OCI-M2 (cell line): ENCODE data around the gene ARHGAP33.
"Not testable (repeated sequence)": the region's sequence is repeated elsewhere in the genome, so short reads cannot be mapped to it uniquely, and the experiment has no call there.

Experiments
- DNase-seq: peaks from one replicate; lab custom pipeline; 2025; ENCODE audit not compliant: unreplicated experiment; lab: John Stamatoyannopoulos, UW

Gene ARHGAP33

GRCh38 chr19:35755550-35756376 lies 19.6 kb upstream of the ARHGAP33 start:
- DNase-seq = no peak

- no peak for DNase-seq
Observed at GRCh38 chr19:35756377-35757230, 18.8 kb upstream of the ARHGAP33 start, which contains the start of gene HSPB6. Gene HSPB6 (minus strand): TSS chr19:35757029. CDS start chr19:35757008, 21 bp downstream.

GRCh38 chr19:35757231-35757748 lies 18.1 kb upstream of the ARHGAP33 start:
- peak; percentile 94 for DNase-seq

GRCh38 chr19:35757749-35758608 lies 17.4 kb upstream of the ARHGAP33 start, which contains the start of gene PROSER3:
Gene PROSER3 (plus strand): TSS chr19:35758176. CDS start chr19:35758216, 40 bp downstream.
- DNase-seq = peak; percentile 100

GRCh38 chr19:35759697-35760096 lies 15.7 kb upstream of the ARHGAP33 start:
- no peak for DNase-seq

- DNase-seq = no peak
Observed at GRCh38 chr19:35760711-35761349, 14.5 kb upstream of the ARHGAP33 start.

- DNase-seq = no peak
Observed at GRCh38 chr19:35764432-35765315, 10.7 kb upstream of the ARHGAP33 start.

- DNase-seq = no peak
Observed at GRCh38 chr19:35766571-35767104, 8.7 kb upstream of the ARHGAP33 start.

GRCh38 chr19:35767288-35768081 lies 7.9 kb upstream of the ARHGAP33 start:
- DNase-seq = no peak

- no peak for DNase-seq
Observed at GRCh38 chr19:35768082-35768421, 7.3 kb upstream of the ARHGAP33 start.

GRCh38 chr19:35772362-35772761 lies 3.0 kb upstream of the ARHGAP33 start:
- DNase-seq = not testable (repeated sequence)

- no peak for DNase-seq
Observed at GRCh38 chr19:35773020-35773806, 2.2 kb upstream of the ARHGAP33 start.

- DNase-seq = no peak
Observed at GRCh38 chr19:35774274-35775045, 904 bp upstream of the ARHGAP33 start.

GRCh38 chr19:35775046-35775297 lies 392 bp upstream of the ARHGAP33 start:
- no peak for DNase-seq

- DNase-seq = no peak
Observed at GRCh38 chr19:35776102-35776788, 881 bp downstream of the ARHGAP33 start.

GRCh38 chr19:35777086-35777841 lies 1.9 kb downstream of the ARHGAP33 start:
- no peak for DNase-seq
